Keratinocyte (primary cell): ENCODE data around the gene SCARB1. TPM values are rescaled to one million over a fixed set of nuclear protein-coding genes. Genes with fewer than 3 reads are reported as not detected.

ENCODE experiments used
- DNase-seq: peaks from one replicate; pipeline ENCODE4 v3.0.0-alpha.2; 2011; ENCODE audit warnings: low read depth, missing footprints, low spot score
- FAIRE-seq: peaks from 2 replicates; lab custom pipeline; 2011; peaks lifted over from hg19 to GRCh38; lab: Jason Lieb, UNC
- H2AFZ ChIP-seq: 2 replicates; pipeline ENCODE4 v1.6.0; 2012; ENCODE audit warnings: low read length, control low read depth, inconsistent platforms; ENCODE audit not compliant: control insufficient read depth
- H3K27ac ChIP-seq: 2 replicates; pipeline ENCODE4 v1.5.1; 2011; ENCODE audit warnings: low read length; ENCODE audit not compliant: control insufficient read depth, insufficient read depth
- H3K27me3 ChIP-seq: 3 replicates; pipeline ENCODE4 v1.6.0; 2011; ENCODE audit warnings: low read length; ENCODE audit not compliant: control insufficient read depth, insufficient read depth; ENCODE audit errors: extremely low read depth
- H3K36me3 ChIP-seq, 2 experiments: 2 replicates in 1 of 2; 3 replicates in 1 of 2; pipeline ENCODE4 v1.5.1; 2011; ENCODE audit warnings: low read length in 2 of 2, mild to moderate bottlenecking in 1 of 2; ENCODE audit not compliant: control insufficient read depth in 2 of 2, insufficient read depth in 2 of 2; ENCODE audit errors: extremely low read depth in 1 of 2
- H3K4me1 ChIP-seq: 3 replicates; pipeline ENCODE4 v1.5.1; 2011; ENCODE audit warnings: low read length; ENCODE audit not compliant: control insufficient read depth, insufficient read depth; ENCODE audit errors: extremely low read depth
- H3K4me2 ChIP-seq: 3 replicates; pipeline ENCODE4 v1.6.0; 2011; ENCODE audit warnings: low read depth, low read length; ENCODE audit not compliant: control insufficient read depth, insufficient read depth; ENCODE audit errors: extremely low read depth
- H3K4me3 ChIP-seq, 3 experiments: fragments of 200-600 bp in 1 of 3; sonication (generic) in 1 of 3; 2 replicates in 2 of 3; 3 replicates in 1 of 3; pipeline ENCODE4 v1.5.1; 2011 to 2016; ENCODE audit warnings: low read length in 3 of 3, mild to moderate bottlenecking in 3 of 3, control low read depth in 2 of 3, inconsistent platforms in 1 of 3, low read depth in 1 of 3, mixed read lengths in 1 of 3, mixed run types in 1 of 3, moderate library complexity in 1 of 3; ENCODE audit not compliant: control insufficient read depth in 2 of 3, insufficient read depth in 2 of 3; ENCODE audit errors: extremely low read depth in 1 of 3
- H3K79me2 ChIP-seq: 2 replicates; pipeline ENCODE4 v1.6.0; 2012; ENCODE audit warnings: low read length; ENCODE audit not compliant: control insufficient read depth, insufficient read depth
- H3K9ac ChIP-seq: 3 replicates; pipeline ENCODE4 v1.6.0; 2011; ENCODE audit warnings: low read length; ENCODE audit not compliant: control insufficient read depth, insufficient read depth; ENCODE audit errors: extremely low read depth
- H3K9me1 ChIP-seq: 3 replicates; pipeline ENCODE4 v1.6.0; 2011; ENCODE audit warnings: low read length; ENCODE audit not compliant: control insufficient read depth, insufficient read depth; ENCODE audit errors: extremely low read depth
- H3K9me3 ChIP-seq: 2 replicates; pipeline ENCODE4 v1.5.1; 2012; ENCODE audit warnings: low read depth, low read length; ENCODE audit not compliant: control insufficient read depth
- H4K20me1 ChIP-seq: 3 replicates; pipeline ENCODE4 v1.6.0; 2011; ENCODE audit warnings: low read length; ENCODE audit not compliant: control insufficient read depth, insufficient read depth; ENCODE audit errors: extremely low read depth
- CTCF ChIP-seq, 3 experiments: IDR thresholded peaks in 1 of 3; conservative IDR thresholded peaks in 1 of 3; optimal IDR thresholded peaks in 1 of 3; 2 replicates in 2 of 3; 3 replicates in 1 of 3; pipeline versions ENCODE3 to v1.5.1; 2011; ENCODE audit warnings: low read length in 3 of 3, mild to moderate bottlenecking in 3 of 3, moderate library complexity in 2 of 3, control low read depth in 1 of 3, inconsistent platforms in 1 of 3; ENCODE audit not compliant: insufficient read depth in 2 of 3; ENCODE audit errors: extremely low read depth in 1 of 3
- EZH2 ChIP-seq: IDR thresholded peaks from one replicate; pipeline ENCODE4 v1.6.1; 2012; ENCODE audit warnings: inconsistent platforms, mild to moderate bottlenecking, low read length, moderate library complexity
- dilution Hi-C: fragments of 300-500 bp; cut with MboI; formaldehyde crosslinking; loops from one replicate; pipeline ENCODE4 v1.7.0; 2020; ENCODE audit warnings: low sequenced_read_pairs; ENCODE audit not compliant: extremely low pct_ligation_motif_present
- polyA plus RNA-seq, 5 experiments: library from polyadenylated mRNA; depleted of rRNA in 3 of 5; stranded (reverse) in 3 of 5; stranded (forward) in 1 of 5; unstranded in 1 of 5; fragments of >200 nt; gene quantifications; 1 replicate in 1 of 5; 2 replicates in 3 of 5; 3 replicates in 1 of 5; pipeline versions ENCODE4 v1.2.1 to v1.2.3, GENCODE V29; 2011 to 2012; ENCODE audit warnings: missing spikeins in 2 of 5, low read depth in 1 of 5, low replicate concordance in 1 of 5

Gene SCARB1
- polyA plus RNA-seq, 1 donor (not counting 4 experiments of a cell fraction or from before 2014, with no cell fraction given), result 40.9 TPM

- H3K27ac ChIP-seq, result no peak overlapping the region
- no peaks in the 10 kb centered on the region for H3K9me1 ChIP-seq
- dilution Hi-C loops, result no loop called here
- H3K9ac ChIP-seq, result no peak overlapping the region
- H3K9me3 ChIP-seq, result no peaks in the 10 kb centered on the region
- H3K79me2 ChIP-seq, result no peaks in the 10 kb centered on the region
- no peak overlapping the region for H3K4me2 ChIP-seq
- H3K27me3 ChIP-seq, result peaks cover 16% of the 10 kb centered on the region
- no peak overlapping the region for H3K4me3 ChIP-seq
- no peak overlapping the region for H2AFZ ChIP-seq
- DNase-seq (no peak), FAIRE-seq (no peak)
- H4K20me1 ChIP-seq, result peaks cover 3% of the 10 kb centered on the region
- H3K36me3 ChIP-seq, result no peaks in the 10 kb centered on the region
- H3K4me1 ChIP-seq, result peaks cover 15% of the 10 kb centered on the region
- TF ChIP-seq EZH2 (no peak), CTCF (optimal IDR thresholded peaks at IDR 0.05 in 1 of 3, IDR thresholded peaks at IDR 0.05 in 1 of 3, conservative IDR thresholded peaks at IDR 0.05 in 1 of 3; ENCODE audit: extremely low read depth in 1 of 3, insufficient read depth in 2 of 3, low read length in 3 of 3) (no peak)
These were observed 118.8 kb downstream of the SCARB1 start for GRCh38 chr12:124744659-124745464.

GRCh38 chr12:124744273-124744640 lies 119.4 kb downstream of the SCARB1 start:
- no peak overlapping the region for H3K4me2 ChIP-seq
- TF ChIP-seq CTCF (optimal IDR thresholded peaks at IDR 0.05 in 1 of 3, IDR thresholded peaks at IDR 0.05 in 1 of 3, conservative IDR thresholded peaks at IDR 0.05 in 1 of 3; ENCODE audit: extremely low read depth in 1 of 3, insufficient read depth in 2 of 3, low read length in 3 of 3) (no peak), EZH2 (no peak)
- no peak overlapping the region for H3K9ac ChIP-seq
- DNase-seq (no peak), FAIRE-seq (no peak)
- no peak overlapping the region for H2AFZ ChIP-seq
- no peaks in the 10 kb centered on the region for H3K36me3 ChIP-seq
- no peaks in the 10 kb centered on the region for H3K79me2 ChIP-seq
- dilution Hi-C loops, result no loop called here
- H3K27me3 ChIP-seq, result peaks cover 10% of the 10 kb centered on the region
- H3K27ac ChIP-seq, result no peak overlapping the region
- H3K9me3 ChIP-seq, result peaks cover 3% of the 10 kb centered on the region
- peaks cover 15% of the 10 kb centered on the region for H3K4me1 ChIP-seq
- H3K9me1 ChIP-seq, result no peaks in the 10 kb centered on the region
- H3K4me3 ChIP-seq, result no peak overlapping the region
- H4K20me1 ChIP-seq, result peaks cover 3% of the 10 kb centered on the region
